Hepatocyte (in vitro differentiated cells): Measurements from ENCODE around the gene C7orf57.

Experiments
- CTCF ChIP-seq: fragments of 200-600 bp; sonication (generic); IDR thresholded peaks from 2 replicates; pipeline ENCODE4 v1.5.1; 2016; ENCODE audit warnings: antibody characterized with exemption, mild to moderate bottlenecking; ENCODE audit not compliant: poor library complexity
- EZH2 ChIP-seq: fragments of 200-600 bp; sonication (generic); IDR thresholded peaks from 2 replicates; pipeline ENCODE4 v1.6.1; 2016; ENCODE audit warnings: antibody characterized with exemption, mild to moderate bottlenecking, borderline replicate concordance
- EZH2phosphoT487 ChIP-seq: fragments of 200-600 bp; sonication (generic); IDR thresholded peaks from one replicate; pipeline ENCODE4 v1.6.1; 2018; ENCODE audit warnings: antibody characterized with exemption, mild to moderate bottlenecking, low read depth, moderate library complexity; ENCODE audit not compliant: unreplicated experiment, severe bottlenecking

- TF ChIP-seq CTCF (no peak), EZH2 (no peak), EZH2phosphoT487 (no peak)
These were observed 59.5 kb downstream of the C7orf57 start for GRCh38 chr7:48094861-48095293.
